Left lung (tissue), 10 donors: ENCODE results near the gene CABLES1. TPM values are rescaled to one million over a fixed set of nuclear protein-coding genes. Genes with fewer than 3 reads are reported as not detected.
A peak's percentile ranks its signal among the peaks of the same experiment; 100 is the strongest.

Experiments used
- ATAC-seq: fragments of 200-7000 bp; cut with Tn5 transposase; one replicate; pipeline ENCODE4 v1.9.1; 2020; ENCODE audit warnings: moderate library complexity
- DNase-seq, 4 donors: peaks; one replicate each; pipeline ENCODE4 v3.0.0-alpha.2; 2013 to 2020
- H3K27ac ChIP-seq, 2 donors: fragments of 200-600 bp; sonication (generic) in 1 of 2; one replicate each; pipeline versions ENCODE4 v1.5.0 to v1.8.0; 2020 to 2021
- H3K27me3 ChIP-seq, 2 donors: fragments of 200-600 bp; sonication (generic) in 1 of 2; one replicate each; pipeline versions ENCODE4 v1.5.0 to v1.8.0; 2020 to 2021
- H3K36me3 ChIP-seq, 2 donors: fragments of 200-600 bp; sonication (generic) in 1 of 2; one replicate each; pipeline versions ENCODE4 v1.5.0 to v1.8.0; 2020 to 2021
- H3K4me1 ChIP-seq, 2 donors: fragments of 200-600 bp; one replicate each; pipeline ENCODE4 v1.8.0; 2021
- H3K4me3 ChIP-seq, 2 donors: fragments of 200-600 bp; sonication (generic) in 1 of 2; one replicate each; pipeline versions ENCODE4 v1.5.0 to v1.8.0; 2020 to 2021; ENCODE audit warnings: mild to moderate bottlenecking in 1 of 2
- H3K9me3 ChIP-seq, 2 donors: fragments of 200-600 bp; sonication (generic) in 1 of 2; one replicate each; pipeline versions ENCODE4 v1.5.0 to v1.8.0; 2020 to 2021
- CTCF ChIP-seq, 2 donors: fragments of 200-600 bp; sonication (generic) in 1 of 2; IDR thresholded peaks; one replicate each; pipeline versions ENCODE4 v1.5.0 to v1.8.0; 2021; ENCODE audit warnings: antibody characterized with exemption in 2 of 2
- intact Hi-C, 2 donors: fragments of 100-400 bp; cut with DNase I; formaldehyde crosslinking; loops; one replicate each; pipeline versions ENCODE4 v1.11.2 to v1.14.2; 2022
- polyA plus RNA-seq, 6 donors: library from polyadenylated mRNA; unstranded; fragments of 120-200 nt; gene quantifications; one replicate each; pipeline ENCODE4 v1.2.1, GENCODE V29; 2013; ENCODE audit not compliant: insufficient read length in 6 of 6
- total RNA-seq, 2 donors: library from RNA; stranded (reverse); fragmentation: NEBNext Ultra II Directional; extraction: Animal tissue kit (Norgen Biotek cat#: 25700); gene quantifications; one replicate each; pipeline ENCODE4 v1.2.1, GENCODE V29; 2021
- donor health status: DM: no; HTN: yes; CAD: no.
- donor health status: DM: no; HTN: no; CAD: no.

CABLES1 gene
- total and polyA plus RNA-seq, 8 donors: 21.9 to 84.5 (median 71.6) TPM

GRCh38 chr18:23163786-23164533 is 28.7 kb downstream of the CABLES1 start:
- intact Hi-C loops: no loop called here
- DNase-seq (no peak), ATAC-seq (no peak)
- Histone ChIP-seq H3K36me3 (no peaks in the 10 kb centered on the region), H3K9me3 (no peaks in the 10 kb centered on the region), H3K27ac (no peak overlapping the region), H3K4me1 (no peaks in the 10 kb centered on the region), H3K27me3 (no peaks in the 10 kb centered on the region), H3K4me3 (no peak overlapping the region)
- no peak for TF ChIP-seq CTCF (IDR thresholded peaks at IDR 0.05)

GRCh38 chr18:23165271-23166068 is 30.2 kb downstream of the CABLES1 start:
- Histone ChIP-seq H3K27ac (no peak overlapping the region), H3K4me3 (no peak overlapping the region), H3K9me3 (no peaks in the 10 kb centered on the region), H3K4me1 (no peaks in the 10 kb centered on the region), H3K36me3 (no peaks in the 10 kb centered on the region), H3K27me3 (no peaks in the 10 kb centered on the region)
- intact Hi-C loops: no loop called here
- DNase-seq (no peak), ATAC-seq (no peak)
- no peak for TF ChIP-seq CTCF (IDR thresholded peaks at IDR 0.05)

GRCh38 chr18:23166891-23167541 is 31.7 kb downstream of the CABLES1 start:
- Histone ChIP-seq H3K27ac (no peak overlapping the region), H3K36me3 (no peaks in the 10 kb centered on the region), H3K4me3 (no peak overlapping the region), H3K9me3 (no peaks in the 10 kb centered on the region), H3K27me3 (no peaks in the 10 kb centered on the region), H3K4me1 (no peaks in the 10 kb centered on the region)
- DNase-seq (peak in 1 of 4 donors; percentile 62), ATAC-seq (no peak)
- no peak for TF ChIP-seq CTCF (IDR thresholded peaks at IDR 0.05)
- intact Hi-C loops: no loop called here

GRCh38 chr18:23169673-23170044 is 34.4 kb downstream of the CABLES1 start:
- no peak for TF ChIP-seq CTCF (IDR thresholded peaks at IDR 0.05)
- H3K4me3 ChIP-seq: no peak overlapping the region
- H3K27ac ChIP-seq: no peak overlapping the region
- intact Hi-C loops: no loop called here
- H3K4me1 ChIP-seq: no peaks in the 10 kb centered on the region
- H3K36me3 ChIP-seq: no peaks in the 10 kb centered on the region
- H3K27me3 ChIP-seq: no peaks in the 10 kb centered on the region
- no peaks in the 10 kb centered on the region for H3K9me3 ChIP-seq
- no peak for ATAC-seq
- DNase-seq: no peak

GRCh38 chr18:23170137-23170536 is 34.9 kb downstream of the CABLES1 start:
- ATAC-seq: peak; percentile 21
- intact Hi-C loops: no loop called here

More at GRCh38 chr18:23170137-23170536, 34.9 kb downstream of the CABLES1 start:
- H3K27me3 ChIP-seq: no peaks in the 10 kb centered on the region
- H3K27ac ChIP-seq: no peak overlapping the region
- no peaks in the 10 kb centered on the region for H3K4me1 ChIP-seq
- H3K9me3 ChIP-seq: no peaks in the 10 kb centered on the region
- no peaks in the 10 kb centered on the region for H3K36me3 ChIP-seq
- DNase-seq: no peak
- H3K4me3 ChIP-seq: no peak overlapping the region
- no peak for TF ChIP-seq CTCF (IDR thresholded peaks at IDR 0.05)
